HG02840 (cell line): ENCODE results near the gene ZSWIM1.
"Not testable (repeated sequence)": the region's sequence is repeated elsewhere in the genome, so short reads cannot be mapped to it uniquely, and the experiment has no call there.

Source experiments
- ATAC-seq: cut with Tn5 transposase; IDR thresholded peaks from one replicate; pipeline ENCODE4 v1.9.1; 2021; ENCODE audit warnings: mild to moderate bottlenecking, moderate library complexity, moderate number of reproducible peaks; ENCODE audit not compliant: unreplicated experiment, low FRiP score

ZSWIM1 gene

GRCh38 chr20:45921337-45922189, 40.5 kb downstream of the ZSWIM1 start:
- ATAC-seq = no peak

GRCh38 chr20:45924391-45925261, 43.6 kb downstream of the ZSWIM1 start:
- ATAC-seq = no peak

- ATAC-seq = no peak
Measured at GRCh38 chr20:45925821-45926506, 44.9 kb downstream of the ZSWIM1 start.

- no peak for ATAC-seq
Measured at GRCh38 chr20:45926731-45927070, 45.7 kb downstream of the ZSWIM1 start.

- ATAC-seq = no peak
Measured at GRCh38 chr20:45927071-45927878, 46.2 kb downstream of the ZSWIM1 start.

GRCh38 chr20:45931680-45932079, 50.7 kb downstream of the ZSWIM1 start:
- not testable (repeated sequence) for ATAC-seq

- ATAC-seq = no peak
Measured at GRCh38 chr20:45933266-45934045, 52.4 kb downstream of the ZSWIM1 start.

GRCh38 chr20:45934046-45934585, 53.1 kb downstream of the ZSWIM1 start:
- ATAC-seq = peak; percentile 16
